ENCODE measurements around the gene BANF1.

BANF1 gene

DNA sequence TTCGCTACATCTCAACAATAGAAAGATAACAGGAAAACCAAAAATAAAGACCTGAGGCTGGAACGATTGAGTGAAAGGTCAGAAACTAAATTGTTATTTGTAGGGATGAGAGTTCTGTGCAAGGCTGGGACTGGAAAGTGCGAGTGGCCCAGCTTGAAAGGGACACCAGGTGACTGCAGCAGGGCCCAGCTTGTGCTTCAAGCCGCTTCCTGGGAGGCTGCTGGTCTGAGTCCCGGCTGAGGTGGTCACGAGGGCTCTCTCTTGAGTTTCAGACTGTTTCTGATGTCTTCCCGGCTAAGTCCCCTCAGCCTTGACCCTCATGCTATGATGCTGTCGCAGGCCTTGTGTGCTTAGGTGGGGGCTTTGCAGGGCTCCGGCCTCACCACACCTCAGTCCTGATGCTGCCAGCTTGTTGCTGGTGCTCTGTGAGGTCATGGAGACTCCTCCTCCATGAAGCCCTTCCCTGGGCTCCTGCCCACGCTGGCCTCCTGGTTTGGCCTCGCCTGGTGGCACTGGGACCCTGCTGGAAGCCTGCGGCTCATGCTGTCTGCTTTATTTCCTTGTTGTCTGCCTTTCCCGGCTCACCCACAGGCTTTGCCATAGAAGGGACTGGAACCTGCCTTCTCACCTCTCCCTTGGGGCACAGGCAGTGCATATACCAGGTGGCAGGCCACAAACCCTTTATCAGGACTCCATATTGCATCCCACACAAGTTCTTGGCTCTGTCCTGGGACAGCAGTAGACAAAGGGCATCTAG is 4.0 kb downstream of the BANF1 start:
- H3K9me3 ChIP-seq (ENCODE audit: low read length): no peaks in the 10 kb centered on the region
- no peak overlapping the region for H3K9ac ChIP-seq (ENCODE audit: low read length)
- no peaks in the 10 kb centered on the region for H4K20me1 ChIP-seq (ENCODE audit: insufficient read depth, low read length)
- H3F3A ChIP-seq (ENCODE audit: insufficient read depth, low read length): no peaks in the 10 kb centered on the region
- H3K27ac ChIP-seq (ENCODE audit: low read depth, low read length, poor library complexity, severe bottlenecking): no peak overlapping the region
- peaks cover 10% of the 10 kb centered on the region for H3K4me1 ChIP-seq (ENCODE audit: insufficient read depth, low read length, severe bottlenecking)
- no peak overlapping the region for H3K4me3 ChIP-seq (ENCODE audit: low read depth, low read length, poor library complexity, severe bottlenecking)
- peaks cover 13% of the 10 kb centered on the region for H3K79me2 ChIP-seq (ENCODE audit: insufficient read depth, low read length)
- H3K4me2 ChIP-seq (ENCODE audit: low read length): no peak overlapping the region
- TF ChIP-seq, protein P1, sequence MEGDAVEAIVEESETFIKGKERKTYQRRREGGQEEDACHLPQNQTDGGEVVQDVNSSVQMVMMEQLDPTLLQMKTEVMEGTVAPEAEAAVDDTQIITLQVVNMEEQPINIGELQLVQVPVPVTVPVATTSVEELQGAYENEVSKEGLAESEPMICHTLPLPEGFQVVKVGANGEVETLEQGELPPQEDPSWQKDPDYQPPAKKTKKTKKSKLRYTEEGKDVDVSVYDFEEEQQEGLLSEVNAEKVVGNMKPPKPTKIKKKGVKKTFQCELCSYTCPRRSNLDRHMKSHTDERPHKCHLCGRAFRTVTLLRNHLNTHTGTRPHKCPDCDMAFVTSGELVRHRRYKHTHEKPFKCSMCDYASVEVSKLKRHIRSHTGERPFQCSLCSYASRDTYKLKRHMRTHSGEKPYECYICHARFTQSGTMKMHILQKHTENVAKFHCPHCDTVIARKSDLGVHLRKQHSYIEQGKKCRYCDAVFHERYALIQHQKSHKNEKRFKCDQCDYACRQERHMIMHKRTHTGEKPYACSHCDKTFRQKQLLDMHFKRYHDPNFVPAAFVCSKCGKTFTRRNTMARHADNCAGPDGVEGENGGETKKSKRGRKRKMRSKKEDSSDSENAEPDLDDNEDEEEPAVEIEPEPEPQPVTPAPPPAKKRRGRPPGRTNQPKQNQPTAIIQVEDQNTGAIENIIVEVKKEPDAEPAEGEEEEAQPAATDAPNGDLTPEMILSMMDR (IDR thresholded peaks at IDR 0.05; ENCODE audit: low read length): no peak
- TF ChIP-seq EZH2 (IDR thresholded peaks at IDR 0.05; ENCODE audit: borderline replicate concordance, low read length): no peak
- peaks cover 25% of the 10 kb centered on the region for H3K36me3 ChIP-seq (ENCODE audit: insufficient read depth, low read length)
- H3K9me2 ChIP-seq (ENCODE audit: low read depth, low read length): no peaks in the 10 kb centered on the region
- H2AFZ ChIP-seq (ENCODE audit: low read length): no peak overlapping the region
- H3K27me3 ChIP-seq (ENCODE audit: insufficient read depth, low read length): no peaks in the 10 kb centered on the region

DNA sequence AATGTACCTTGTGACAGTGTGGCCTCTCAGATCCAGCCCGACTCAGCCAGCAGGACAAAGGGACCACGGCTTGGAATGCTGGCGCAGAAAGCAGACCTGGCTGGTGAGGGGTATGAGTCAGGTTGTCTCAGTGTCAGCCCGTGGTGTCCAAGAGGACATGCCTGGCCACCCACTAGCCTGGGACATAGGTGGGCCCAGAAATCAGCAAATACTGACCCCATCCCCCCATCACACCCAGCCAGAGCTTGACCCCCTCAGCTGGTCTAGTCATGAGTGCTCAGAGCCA is 4.5 kb downstream of the BANF1 start:
- H3K4me1 ChIP-seq (ENCODE audit: insufficient read depth, low read length, severe bottlenecking): peaks cover 10% of the 10 kb centered on the region
- peaks cover 7% of the 10 kb centered on the region for H3K79me2 ChIP-seq (ENCODE audit: insufficient read depth, low read length)
- no peak for TF ChIP-seq EZH2 (IDR thresholded peaks at IDR 0.05; ENCODE audit: borderline replicate concordance, low read length)
- TF ChIP-seq, protein P1 (IDR thresholded peaks at IDR 0.05; ENCODE audit: low read length): no peak
- H3K27me3 ChIP-seq (ENCODE audit: insufficient read depth, low read length): no peaks in the 10 kb centered on the region
- no peak overlapping the region for H3K27ac ChIP-seq (ENCODE audit: low read depth, low read length, poor library complexity, severe bottlenecking)
- no peak overlapping the region for H2AFZ ChIP-seq (ENCODE audit: low read length)
- no peaks in the 10 kb centered on the region for H3K9me2 ChIP-seq (ENCODE audit: low read depth, low read length)
- no peaks in the 10 kb centered on the region for H3F3A ChIP-seq (ENCODE audit: insufficient read depth, low read length)
- peaks cover 25% of the 10 kb centered on the region for H3K36me3 ChIP-seq (ENCODE audit: insufficient read depth, low read length)
- no peaks in the 10 kb centered on the region for H4K20me1 ChIP-seq (ENCODE audit: insufficient read depth, low read length)
- no peak overlapping the region for H3K9ac ChIP-seq (ENCODE audit: low read length)
- H3K4me2 ChIP-seq (ENCODE audit: low read length): no peak overlapping the region
- no peaks in the 10 kb centered on the region for H3K9me3 ChIP-seq (ENCODE audit: low read length)
- no peak overlapping the region for H3K4me3 ChIP-seq (ENCODE audit: low read depth, low read length, poor library complexity, severe bottlenecking)

DNA sequence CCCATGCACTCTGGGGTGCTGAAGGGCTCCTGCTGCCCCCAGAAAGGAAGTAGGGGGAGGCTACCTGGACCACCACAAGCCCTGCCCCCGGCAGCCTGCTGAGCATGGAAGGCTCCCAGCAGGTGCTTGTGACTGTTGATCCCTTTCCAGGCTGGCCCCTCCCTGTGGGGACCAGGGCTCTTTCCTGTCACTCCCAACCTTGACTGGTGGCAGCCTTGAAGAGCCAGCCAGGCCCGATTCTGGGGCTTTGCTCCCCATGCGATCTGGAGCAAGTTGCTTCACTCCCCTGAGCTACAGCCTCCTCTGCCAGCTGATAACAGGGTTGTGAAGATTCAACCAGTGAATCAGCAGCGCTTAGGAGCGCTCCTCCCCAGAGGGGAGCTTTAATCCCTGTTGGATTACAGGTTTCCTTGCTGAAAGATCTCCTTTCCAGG is 4.9 kb downstream of the BANF1 start:
- Histone ChIP-seq H3K9me2 (ENCODE audit: low read depth, low read length) (no peaks in the 10 kb centered on the region), H3K79me2 (ENCODE audit: insufficient read depth, low read length) (peaks cover 7% of the 10 kb centered on the region), H2AFZ (ENCODE audit: low read length) (no peak overlapping the region), H3F3A (ENCODE audit: insufficient read depth, low read length) (no peaks in the 10 kb centered on the region), H3K27ac (ENCODE audit: low read depth, low read length, poor library complexity, severe bottlenecking) (no peak overlapping the region), H3K4me1 (ENCODE audit: insufficient read depth, low read length, severe bottlenecking) (peaks cover 10% of the 10 kb centered on the region), H3K27me3 (ENCODE audit: insufficient read depth, low read length) (no peaks in the 10 kb centered on the region), H3K9me3 (ENCODE audit: low read length) (no peaks in the 10 kb centered on the region), H3K9ac (ENCODE audit: low read length) (no peak overlapping the region), H3K4me2 (ENCODE audit: low read length) (no peak overlapping the region), H3K4me3 (ENCODE audit: low read depth, low read length, poor library complexity, severe bottlenecking) (no peak overlapping the region), H3K36me3 (ENCODE audit: insufficient read depth, low read length) (peaks cover 25% of the 10 kb centered on the region), H4K20me1 (ENCODE audit: insufficient read depth, low read length) (no peaks in the 10 kb centered on the region)
- no peak for TF ChIP-seq EZH2 (IDR thresholded peaks at IDR 0.05; ENCODE audit: borderline replicate concordance, low read length)
- TF ChIP-seq, protein P1 (IDR thresholded peaks at IDR 0.05; ENCODE audit: low read length): no peak

All from OCI-LY1 (cell line).